SH-SY5Y (cell line): ENCODE data around the gene BEST2.

ENCODE experiments used
- GATA2 ChIP-seq: IDR thresholded peaks from 2 replicates; pipeline ENCODE4 v1.6.1; 2011; ENCODE audit warnings: mild to moderate bottlenecking, low read depth, low read length
- GATA3 ChIP-seq: IDR thresholded peaks from 2 replicates; pipeline ENCODE4 v1.6.1; 2011; ENCODE audit warnings: low read depth, mild to moderate bottlenecking, low read length, moderate library complexity

- no peak for TF ChIP-seq GATA3
- no peak for TF ChIP-seq GATA2
These were observed 31.3 kb upstream of the BEST2 start for GRCh38 chr19:12720296-12720695.
